K562 (cell line): ENCODE results near the gene AKR1C3. TPM values are rescaled to one million over a fixed set of nuclear protein-coding genes. Genes with fewer than 3 reads are reported as not detected.
"Not testable (repeated sequence)": the region's sequence is repeated elsewhere in the genome, so short reads cannot be mapped to it uniquely, and the experiment has no call there.

ENCODE experiments used
- ATAC-seq: fragments of 200-7000 bp; cut with Tn5 transposase; 3 replicates; pipeline ENCODE4 v1.9.1; 2020; ENCODE audit warnings: moderate library complexity
- BruUV-seq: library from RNA; stranded (reverse); fragments of 400-500 nt; replicated peaks from 2 replicates; lab custom pipeline; 2021; lab: Mats Ljungman, UMichigan
- CTCF ChIA-PET: fragments of 300-600 bp; formaldehyde crosslinking; extraction: SDS; loops from one replicate; lab custom pipeline; 2021; ENCODE audit warnings: low intra/inter-chr PET ratio; lab: Yijun Ruan, JAX
- POLR2A ChIA-PET: fragments of 300-600, 350-650 bp; sonication (Branson Sonifier 250); formaldehyde crosslinking; extraction: SDS; loops from one replicate; lab custom pipeline; 2021; ENCODE audit warnings: antibody characterized with exemption, inconsistent platforms; lab: Yijun Ruan, JAX
- DNase-seq, 4 experiments: peaks; one replicate each; pipeline versions ENCODE4 v3.0.0 to v3.0.0-alpha.2; 2011 to 2018; ENCODE audit warnings: low spot score in 3 of 4, mixed read lengths in 3 of 4; ENCODE audit errors: extremely low read depth in 1 of 4
- FAIRE-seq: peaks from 2 replicates; lab custom pipeline; 2011; peaks lifted over from hg19 to GRCh38; lab: Jason Lieb, UNC
- H2AFZ ChIP-seq: 2 replicates; pipeline ENCODE4 v1.6.0; 2011; ENCODE audit warnings: low read depth, low read length, control low read depth, inconsistent platforms
- H3K27ac ChIP-seq: fragments of 200-600 bp; 3 replicates; pipeline ENCODE4 v1.8.0; 2011; ENCODE audit warnings: low read depth, mild to moderate bottlenecking, control low read depth, inconsistent platforms, low read length, moderate library complexity, mixed read lengths; ENCODE audit errors: extremely low read depth
- H3K27me3 ChIP-seq, 2 experiments: fragments of 300-600 bp in 1 of 2; 2 replicates in 1 of 2; 3 replicates in 1 of 2; pipeline versions ENCODE4 v1.6.0 to v1.8.0; 2011; ENCODE audit warnings: inconsistent platforms in 2 of 2, low read length in 2 of 2, mild to moderate bottlenecking in 1 of 2, mixed read lengths in 1 of 2, moderate library complexity in 1 of 2; ENCODE audit not compliant: control insufficient read depth in 2 of 2, insufficient read depth in 2 of 2
- H3K36me3 ChIP-seq: fragments of 300-600 bp; 3 replicates; pipeline ENCODE4 v1.8.0; 2011; ENCODE audit warnings: mild to moderate bottlenecking, low read length, inconsistent platforms; ENCODE audit not compliant: control insufficient read depth, insufficient read depth
- H3K4me1 ChIP-seq, 2 experiments: fragments of 200-600 bp in 1 of 2; replicated peaks in 1 of 2; 2 replicates in 1 of 2; 3 replicates in 1 of 2; pipeline versions ENCODE4 v1.5.1 to v1.8.0; 2011; ENCODE audit warnings: inconsistent platforms in 2 of 2, low read length in 2 of 2, mild to moderate bottlenecking in 1 of 2, mixed read lengths in 1 of 2, moderate library complexity in 1 of 2; ENCODE audit not compliant: control insufficient read depth in 2 of 2, insufficient read depth in 2 of 2
- H3K4me2 ChIP-seq: 2 replicates; pipeline ENCODE4 v1.6.1; 2011; ENCODE audit warnings: low read length, control low read depth, inconsistent platforms, mixed read lengths; ENCODE audit not compliant: insufficient read depth
- H3K4me3 ChIP-seq: fragments of 200-600 bp; sonication (generic), shearing (Covaris generic); 2 replicates; pipeline ENCODE4 v1.5.1; 2016; ENCODE audit warnings: control low read depth, inconsistent platforms
- H3K79me2 ChIP-seq: fragments of 200-600 bp; 3 replicates; pipeline ENCODE4 v1.8.0; 2011; ENCODE audit warnings: low read length, inconsistent platforms; ENCODE audit not compliant: control insufficient read depth, insufficient read depth
- H3K9ac ChIP-seq, 2 experiments: 2 replicates each; pipeline versions ENCODE4 v1.6.0 to v1.6.1; 2011; ENCODE audit warnings: low read depth in 2 of 2, low read length in 2 of 2, control low read depth in 1 of 2, inconsistent platforms in 1 of 2, mild to moderate bottlenecking in 1 of 2, mixed read lengths in 1 of 2; ENCODE audit not compliant: insufficient read depth in 1 of 2
- H3K9me1 ChIP-seq: one replicate; pipeline ENCODE4 v1.6.0; 2011; ENCODE audit warnings: inconsistent platforms, mild to moderate bottlenecking, low read length, moderate library complexity; ENCODE audit not compliant: control insufficient read depth, insufficient read depth
- H3K9me3 ChIP-seq: replicated peaks from 2 replicates; pipeline ENCODE4 v1.5.1; 2011; ENCODE audit warnings: low read depth, low read length, inconsistent platforms; ENCODE audit not compliant: control insufficient read depth, insufficient read depth
- H4K20me1 ChIP-seq: replicated peaks from 2 replicates; pipeline ENCODE4 v1.6.1; 2011; ENCODE audit warnings: low read length, inconsistent platforms, mixed read lengths; ENCODE audit not compliant: control insufficient read depth, insufficient read depth
- WGBS: fragments of 100-300 bp; shearing (Covaris generic); methylation state at CpG from one replicate; pipeline ENCODE4 v1.1.6; 2016; ENCODE audit warnings: low coverage, mixed read lengths; ENCODE audit not compliant: insufficient coverage; ENCODE audit errors: missing lambda C conversion rate; 5-methylcytosine and 5-hydroxymethylcytosine counted together
- in situ Hi-C: fragments of 300-500 bp; cut with MboI; formaldehyde crosslinking; loops from 4 replicates; pipeline ENCODE4 v1.15.0; 2018; ENCODE audit warnings: inconsistent platforms, mixed read lengths
- intact Hi-C: fragments of 100-400 bp; cut with micrococcal nuclease; formaldehyde crosslinking; loops from 2 replicates; pipeline ENCODE4 v1.14.2; 2022
- polyA plus RNA-seq, 8 experiments: library from polyadenylated mRNA; depleted of rRNA in 4 of 8; stranded (reverse) in 5 of 8; unstranded in 3 of 8; fragments of >200 nt; fragmentation: Nextera tagmentation in 2 of 8; fragmentation: Illumina TruSeq in 1 of 8; extraction: Ambion mirVana in 2 of 8; extraction: Trizol in 1 of 8; gene quantifications; 2 replicates each; pipeline versions ENCODE4 v1.2.1 to v1.2.3, GENCODE V29; 2011 to 2014; ENCODE audit warnings: inconsistent platforms in 1 of 8, missing spikeins in 1 of 8
- total RNA-seq, 7 experiments: library from RNA; depleted of rRNA in 6 of 7; stranded (reverse); fragments of >200 nt in 6 of 7; fragmentation: Illumina TruSeq in 2 of 7; extraction: Trizol in 2 of 7; gene quantifications; 2 replicates each; pipeline versions ENCODE4 v1.2.1 to v1.2.3, GENCODE V29; 2011 to 2021; ENCODE audit warnings: low replicate concordance in 1 of 7

Gene AKR1C3
- total and polyA plus RNA-seq, 9 of the 15 experiments (the other 6 are each of a cell fraction or from before 2014, with no cell fraction given) = 4.6 to 20.4 (median 10.1) TPM

DNA sequence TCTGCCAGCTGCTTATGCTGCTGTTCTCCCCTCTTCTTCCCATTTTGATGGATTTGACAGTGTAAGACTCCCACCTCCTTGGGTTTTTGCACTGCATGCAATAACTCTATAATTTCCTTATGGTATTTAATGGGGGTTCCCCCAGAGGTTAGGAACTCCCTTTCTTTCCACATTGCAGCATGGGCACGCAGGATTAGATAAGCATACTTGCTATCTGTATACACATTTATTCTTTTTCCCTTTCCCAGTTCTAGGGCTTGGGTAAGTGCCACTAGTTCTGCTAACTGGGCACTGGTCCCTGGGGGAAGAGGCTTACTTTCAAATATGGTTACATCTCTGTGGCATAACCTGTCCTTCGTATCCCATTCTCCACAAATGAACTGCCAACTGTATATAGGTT lies 39.4 kb upstream of the AKR1C3 start:
- H3K27ac ChIP-seq, H3K9ac ChIP-seq, BruUV-seq, H3K4me1 ChIP-seq, FAIRE-seq, H3K9me1 ChIP-seq, H2AFZ ChIP-seq, POLR2A ChIA-PET, DNase-seq, H3K9me3 ChIP-seq, H3K4me3 ChIP-seq, in situ Hi-C loops, H3K4me2 ChIP-seq, CTCF ChIA-PET, H3K36me3 ChIP-seq, H4K20me1 ChIP-seq, intact Hi-C loops, H3K79me2 ChIP-seq, ATAC-seq, H3K27me3 ChIP-seq: not testable (repeated sequence)
- WGBS = 11% methylated on average over 2 of the region's 2 CpGs

DNA sequence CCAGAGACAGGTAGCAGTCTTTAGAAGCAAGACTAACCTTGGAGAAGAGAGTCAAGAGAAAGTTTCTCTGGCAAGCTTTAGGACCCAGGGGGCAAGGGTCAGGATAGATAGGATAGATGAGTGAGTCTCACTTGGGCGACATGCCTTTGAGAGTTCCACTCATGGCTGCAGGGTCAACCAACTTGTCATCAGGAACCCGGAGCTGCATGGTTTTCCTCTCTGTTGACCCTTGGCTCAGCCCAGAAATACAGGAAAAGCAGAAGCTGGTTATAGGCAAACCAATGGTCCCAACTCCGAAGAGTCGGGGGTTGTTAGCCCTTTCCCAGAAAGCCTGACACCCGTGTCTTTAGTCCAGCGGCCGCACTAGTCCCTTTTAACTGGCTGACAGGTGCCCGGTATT lies 34.9 kb upstream of the AKR1C3 start:
- H3K27me3 ChIP-seq, intact Hi-C loops, BruUV-seq, H3K79me2 ChIP-seq, H3K9me1 ChIP-seq, H3K4me3 ChIP-seq, POLR2A ChIA-PET, H4K20me1 ChIP-seq, in situ Hi-C loops, H3K9ac ChIP-seq, H3K36me3 ChIP-seq, H3K4me1 ChIP-seq, DNase-seq, ATAC-seq, H3K9me3 ChIP-seq, H3K4me2 ChIP-seq, H3K27ac ChIP-seq, H2AFZ ChIP-seq, FAIRE-seq, CTCF ChIA-PET: not testable (repeated sequence)
- WGBS = 50% methylated on average over 5 of the region's 8 CpGs

DNA sequence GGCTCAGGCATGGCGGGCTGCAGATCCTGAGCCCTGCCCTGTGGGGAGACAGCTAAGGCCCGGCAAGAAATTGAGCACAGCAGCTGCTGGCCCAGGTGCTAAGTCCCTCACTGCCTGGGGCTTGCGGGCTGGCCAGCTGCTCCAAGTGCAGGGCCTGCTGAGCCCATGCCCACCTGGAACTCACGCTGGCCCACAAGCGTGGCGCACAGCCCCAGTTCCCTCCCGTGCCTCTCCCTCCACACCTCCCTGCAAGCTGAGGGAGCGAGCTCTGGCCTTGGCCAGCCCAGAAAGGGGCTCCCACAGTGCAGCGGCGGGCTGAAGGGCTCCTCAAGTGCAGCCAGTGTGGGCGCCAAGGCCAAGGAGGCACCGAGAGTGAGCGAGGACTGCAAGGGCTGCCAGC lies 33.4 kb upstream of the AKR1C3 start:
- H3K27me3 ChIP-seq, H3K4me1 ChIP-seq, CTCF ChIA-PET, H3K4me3 ChIP-seq, intact Hi-C loops, H3K9me1 ChIP-seq, H3K79me2 ChIP-seq, H4K20me1 ChIP-seq, in situ Hi-C loops, H3K27ac ChIP-seq, H2AFZ ChIP-seq, BruUV-seq, H3K9me3 ChIP-seq, DNase-seq, H3K4me2 ChIP-seq, FAIRE-seq, ATAC-seq, H3K36me3 ChIP-seq, H3K9ac ChIP-seq: not testable (repeated sequence)
- POLR2A ChIA-PET = interaction anchor here (0.7 to 1.0 kb wide), 2 partner anchors 17 to 63 kb away, joined by 3 to 4 read pairs; no protein-coding TSS in a partner anchor
- 58% methylated on average over 9 of the region's 13 CpGs for WGBS
